HepG2 (cell line): ENCODE data around the gene REEP6. TPM values are rescaled to one million over a fixed set of nuclear protein-coding genes. Genes with fewer than 3 reads are reported as not detected.
A peak's percentile ranks its signal among the peaks of the same experiment; 100 is the strongest.

Experiments
- AGO2 ChIP-seq: fragments of 200-400 bp; formaldehyde crosslinking; optimal IDR thresholded peaks from 2 replicates; pipeline ENCODE3; 2017; ENCODE audit warnings: mild to moderate bottlenecking, low read depth, low read length, moderate library complexity
- ATM ChIP-seq: fragments of 450-650 bp; IDR thresholded peaks from 2 replicates; pipeline ENCODE4 v1.7.1; 2017; ENCODE audit warnings: mild to moderate bottlenecking, borderline replicate concordance
- HNF4A ChIP-seq: sonication (generic); formaldehyde crosslinking; IDR thresholded peaks from 2 replicates; pipeline ENCODE4 v1.4.0; 2020; ENCODE audit warnings: missing genetic modification reagents
- HNRNPH1 ChIP-seq: fragments of 200-400 bp; formaldehyde crosslinking; optimal IDR thresholded peaks from 2 replicates; pipeline ENCODE3; 2017; ENCODE audit warnings: mild to moderate bottlenecking, low read depth, low read length
- JUN ChIP-seq: sonication (generic); formaldehyde crosslinking; IDR thresholded peaks from 2 replicates; pipeline ENCODE4 v1.4.0; 2020; ENCODE audit warnings: mild to moderate bottlenecking, missing genetic modification reagents
- MZF1 ChIP-seq: sonication (generic); formaldehyde crosslinking; IDR thresholded peaks from 2 replicates; pipeline ENCODE4 v1.8.1; 2023; ENCODE audit warnings: mild to moderate bottlenecking, missing genetic modification reagents, borderline replicate concordance
- RARA ChIP-seq: IDR thresholded peaks from 2 replicates; pipeline ENCODE4 v1.6.1; 2016; ENCODE audit warnings: missing genetic modification reagents, missing compliant biosample characterization
- SMC3 ChIP-seq: IDR thresholded peaks from 2 replicates; pipeline ENCODE4 v1.6.1; 2011; ENCODE audit warnings: low read length, improper control_type of control experiment
- ZBTB4 ChIP-seq: sonication (generic); formaldehyde crosslinking; IDR thresholded peaks from 2 replicates; pipeline ENCODE4 v1.4.0; 2020; ENCODE audit warnings: missing genetic modification reagents, mild to moderate bottlenecking, borderline replicate concordance
- ZKSCAN5 ChIP-seq: sonication (generic); formaldehyde crosslinking; IDR thresholded peaks from 2 replicates; pipeline ENCODE4 v1.5.1; 2020; ENCODE audit warnings: mild to moderate bottlenecking, missing genetic modification reagents
- ZNF121 ChIP-seq: sonication (generic); formaldehyde crosslinking; IDR thresholded peaks from 2 replicates; pipeline ENCODE4 v1.5.0; 2020; ENCODE audit warnings: mild to moderate bottlenecking, missing genetic modification reagents
- ZNF326 ChIP-seq: sonication (generic); formaldehyde crosslinking; IDR thresholded peaks from 2 replicates; pipeline ENCODE4 v1.4.0; 2020; ENCODE audit warnings: missing genetic modification reagents, borderline replicate concordance
- ZNF780A ChIP-seq: sonication (generic); formaldehyde crosslinking; IDR thresholded peaks from 2 replicates; pipeline ENCODE4 v1.8.0; 2022; ENCODE audit warnings: mild to moderate bottlenecking, missing genetic modification reagents, moderate library complexity
- ZSCAN31 ChIP-seq: sonication (generic); formaldehyde crosslinking; IDR thresholded peaks from 2 replicates; pipeline ENCODE4 v1.5.0; 2020; ENCODE audit warnings: low read depth, mild to moderate bottlenecking, missing genetic modification reagents
- polyA plus RNA-seq, 8 experiments: library from polyadenylated mRNA; depleted of rRNA in 3 of 8; stranded (reverse) in 7 of 8; unstranded in 1 of 8; fragments of >200 nt; fragmentation: Illumina TruSeq in 4 of 8; extraction: Trizol in 4 of 8; gene quantifications; 2 replicates each; pipeline versions ENCODE4 v1.2.1 to v1.2.3, GENCODE V29; 2011 to 2016; ENCODE audit warnings: low read depth in 4 of 8, missing spikeins in 1 of 8, mixed read lengths in 1 of 8; ENCODE audit not compliant: insufficient read depth in 1 of 8
- total RNA-seq, 5 experiments: library from RNA; depleted of rRNA; stranded (reverse); fragments of >200 nt; fragmentation: Illumina TruSeq; extraction: Trizol; gene quantifications; 2 replicates each; pipeline ENCODE4 v1.2.3, GENCODE V29; 2016; ENCODE audit warnings: low read depth in 1 of 5
- TF ChIP-seq, protein P1 (sequence below), 2 experiments: sonication (generic) in 1 of 2; formaldehyde crosslinking in 1 of 2; IDR thresholded peaks; 2 replicates each; pipeline versions ENCODE4 v1.5.1 to v1.6.1; 2011 to 2020; ENCODE audit warnings: borderline replicate concordance in 1 of 2, low read depth in 1 of 2, low read length in 1 of 2, mild to moderate bottlenecking in 1 of 2, missing genetic modification reagents in 1 of 2, moderate library complexity in 1 of 2

The REEP6 gene
- total and polyA plus RNA-seq, 2 of the 13 experiments (the other 11 are each of a cell fraction or from before 2014, with no cell fraction given): 10.0 to 28.8 TPM

GRCh38 chr19:1533510-1534150 lies 42.6 kb downstream of the REEP6 start (continued):
- TF ChIP-seq, protein P1, sequence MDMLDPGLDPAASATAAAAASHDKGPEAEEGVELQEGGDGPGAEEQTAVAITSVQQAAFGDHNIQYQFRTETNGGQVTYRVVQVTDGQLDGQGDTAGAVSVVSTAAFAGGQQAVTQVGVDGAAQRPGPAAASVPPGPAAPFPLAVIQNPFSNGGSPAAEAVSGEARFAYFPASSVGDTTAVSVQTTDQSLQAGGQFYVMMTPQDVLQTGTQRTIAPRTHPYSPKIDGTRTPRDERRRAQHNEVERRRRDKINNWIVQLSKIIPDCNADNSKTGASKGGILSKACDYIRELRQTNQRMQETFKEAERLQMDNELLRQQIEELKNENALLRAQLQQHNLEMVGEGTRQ (IDR thresholded peaks at IDR 0.05; ENCODE audit: low read depth, low read length): peak; percentile 12; the same call in 1 of the 2 replicates
- TF ChIP-seq, protein P1 (CRISPR knock-in tag; IDR thresholded peaks at IDR 0.05; ENCODE audit: borderline replicate concordance): no peak
- no peak for TF ChIP-seq ZBTB4
- TF ChIP-seq ZSCAN31: no peak
- TF ChIP-seq ZKSCAN5: no peak
- no peak for TF ChIP-seq HNRNPH1
- no peak for TF ChIP-seq MZF1
- peak; percentile 49 for TF ChIP-seq AGO2
- no peak for TF ChIP-seq JUN (CRISPR knock-in tag)
- TF ChIP-seq SMC3: no peak
- no peak for TF ChIP-seq ZNF326
- no peak for TF ChIP-seq ZNF780A
- no peak for TF ChIP-seq RARA
- no peak for TF ChIP-seq ATM
- no peak for TF ChIP-seq HNF4A (CRISPR knock-in tag)
- TF ChIP-seq ZNF121 (CRISPR knock-in tag): no peak
